T-helper 1 cell treated with Interleukin-12 subunit alpha and Interleukin-12 subunit beta and Interleukin-4 antibody, amounts not matched to agents 30 μg/mL and 1 μg/mL, for 36 hours (primary cell): ENCODE data around the gene HES2.
"Not testable (repeated sequence)": the region's sequence is repeated elsewhere in the genome, so short reads cannot be mapped to it uniquely, and the experiment has no call there.

ENCODE experiments used
- H3K27ac Mint-ChIP-seq: one replicate; pipeline ENCODE4 v1.8.0; 2021; ENCODE audit warnings: mild to moderate bottlenecking, mixed read lengths
- H3K27me3 Mint-ChIP-seq: one replicate; pipeline ENCODE4 v1.8.0; 2021; ENCODE audit warnings: low read depth, mixed read lengths
- H3K36me3 Mint-ChIP-seq: one replicate; pipeline ENCODE4 v1.8.0; 2021; ENCODE audit warnings: low read depth, mixed read lengths
- H3K4me1 Mint-ChIP-seq: one replicate; pipeline ENCODE4 v1.8.0; 2021; ENCODE audit warnings: low read depth, mixed read lengths
- H3K4me3 Mint-ChIP-seq: one replicate; pipeline ENCODE4 v1.8.0; 2021; ENCODE audit warnings: mild to moderate bottlenecking, moderate library complexity, mixed read lengths
- H3K9me3 Mint-ChIP-seq: one replicate; pipeline ENCODE4 v1.8.0; 2021; ENCODE audit warnings: mixed read lengths

Gene HES2

DNA sequence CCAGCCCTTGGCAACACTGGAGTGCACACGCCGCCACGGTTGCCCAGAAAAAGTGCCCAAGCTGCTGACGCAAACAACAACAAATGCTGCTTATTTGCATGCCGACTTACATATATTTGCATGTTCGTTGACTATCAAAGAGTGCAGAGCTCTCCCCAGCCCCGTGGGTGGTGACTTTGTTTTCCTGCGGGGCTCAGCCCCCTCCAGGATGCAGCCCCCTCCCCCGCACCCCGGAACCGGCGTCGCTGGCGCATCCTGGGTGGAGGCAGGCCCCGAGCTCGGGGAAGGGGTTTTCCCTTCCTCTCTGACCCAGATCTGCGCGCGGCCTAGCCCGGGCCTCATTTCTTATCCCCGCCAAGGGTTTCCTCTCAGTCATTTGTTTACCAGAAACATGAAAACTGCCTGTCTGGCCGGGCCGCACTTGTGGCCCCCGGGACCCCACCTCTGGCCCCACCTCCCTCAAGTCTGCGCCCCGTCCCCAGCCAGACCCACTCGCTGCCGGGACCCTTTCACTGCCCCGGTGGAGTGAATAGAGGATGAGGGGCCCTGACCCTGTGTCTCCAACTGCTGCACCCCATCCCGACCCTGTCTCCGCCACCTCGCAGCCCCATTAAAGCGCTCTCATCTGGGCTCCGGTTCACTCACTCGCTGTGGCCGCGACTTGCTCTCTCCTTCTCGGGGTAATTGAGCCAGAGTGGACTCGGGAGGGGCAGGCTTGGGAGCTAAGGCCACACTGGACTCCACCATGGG is 40.8 kb upstream of the HES2 start:
- Mint-ChIP-seq H3K36me3 (peaks cover 41% of the 10 kb centered on the region), H3K9me3 (no peaks in the 10 kb centered on the region), H3K27me3 (peaks cover 16% of the 10 kb centered on the region), H3K4me1 (peaks cover 43% of the 10 kb centered on the region), H3K27ac (peak overlapping the region; percentile 94), H3K4me3 (peak overlapping the region; percentile 90)

DNA sequence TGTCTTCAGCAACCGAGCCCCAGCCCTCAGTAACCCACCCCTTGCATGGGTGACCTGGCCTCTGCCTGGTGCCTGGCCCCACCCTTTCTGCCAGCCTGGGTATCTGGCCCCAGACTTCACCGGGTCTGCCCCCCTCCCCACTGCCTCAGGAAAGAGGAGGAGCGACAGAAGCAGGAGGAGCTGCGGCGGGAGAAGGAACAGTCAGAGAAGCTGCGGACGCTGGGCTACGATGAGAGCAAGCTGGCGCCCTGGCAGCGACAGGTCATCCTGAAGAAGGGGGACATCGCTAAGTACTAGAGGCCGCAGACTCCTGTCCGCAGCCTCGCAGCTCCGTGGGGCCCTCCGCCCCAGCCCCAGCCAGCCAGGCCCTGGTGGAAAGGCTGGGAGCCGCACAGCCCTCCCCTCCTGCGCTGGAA is 40.1 kb upstream of the HES2 start:
- Mint-ChIP-seq H3K4me3 (peak overlapping the region; percentile 90), H3K36me3 (peaks cover 38% of the 10 kb centered on the region), H3K27me3 (peaks cover 16% of the 10 kb centered on the region), H3K4me1 (peaks cover 43% of the 10 kb centered on the region), H3K27ac (peak overlapping the region; percentile 94), H3K9me3 (no peaks in the 10 kb centered on the region)

DNA sequence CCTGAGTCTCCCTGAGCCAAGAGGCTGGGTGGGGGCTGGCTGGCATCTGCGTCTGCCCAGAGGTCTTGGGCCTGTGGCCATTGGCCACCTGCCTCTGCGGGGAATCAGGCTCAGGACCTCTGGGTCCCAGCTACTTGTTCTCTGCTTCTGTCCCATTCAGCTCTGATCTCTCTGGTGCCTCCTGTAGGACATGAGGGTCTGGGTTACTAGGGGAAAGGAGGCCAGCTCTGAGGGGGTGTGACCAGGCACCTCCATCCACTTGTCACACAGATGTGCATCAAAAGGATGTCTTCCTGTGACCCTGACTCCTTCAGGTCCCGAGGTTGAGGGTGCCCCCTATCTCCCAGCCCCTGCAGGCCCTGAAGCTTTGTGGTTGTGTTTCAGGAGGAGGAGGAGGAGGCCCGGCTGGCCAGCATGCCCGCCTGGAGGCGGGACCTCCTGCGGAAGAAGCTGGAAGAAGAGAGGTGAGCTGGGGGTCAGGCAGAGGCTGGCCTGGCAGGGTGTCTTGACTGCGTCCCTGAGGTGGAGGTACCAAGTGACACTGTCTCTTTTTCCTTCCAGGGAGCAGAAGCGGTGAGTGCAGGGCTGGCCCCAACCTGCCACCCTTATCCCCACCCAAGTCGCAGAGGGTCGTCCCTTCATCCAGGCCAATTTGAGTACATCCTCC is 37.2 kb upstream of the HES2 start:
- peaks cover 33% of the 10 kb centered on the region for H3K27me3 Mint-ChIP-seq
- peak overlapping the region; percentile 47 for H3K27ac Mint-ChIP-seq
- H3K4me1 Mint-ChIP-seq: peaks cover 27% of the 10 kb centered on the region
- H3K4me3 Mint-ChIP-seq: no peak overlapping the region
- H3K9me3 Mint-ChIP-seq: no peaks in the 10 kb centered on the region
- H3K36me3 Mint-ChIP-seq: peaks cover 18% of the 10 kb centered on the region

DNA sequence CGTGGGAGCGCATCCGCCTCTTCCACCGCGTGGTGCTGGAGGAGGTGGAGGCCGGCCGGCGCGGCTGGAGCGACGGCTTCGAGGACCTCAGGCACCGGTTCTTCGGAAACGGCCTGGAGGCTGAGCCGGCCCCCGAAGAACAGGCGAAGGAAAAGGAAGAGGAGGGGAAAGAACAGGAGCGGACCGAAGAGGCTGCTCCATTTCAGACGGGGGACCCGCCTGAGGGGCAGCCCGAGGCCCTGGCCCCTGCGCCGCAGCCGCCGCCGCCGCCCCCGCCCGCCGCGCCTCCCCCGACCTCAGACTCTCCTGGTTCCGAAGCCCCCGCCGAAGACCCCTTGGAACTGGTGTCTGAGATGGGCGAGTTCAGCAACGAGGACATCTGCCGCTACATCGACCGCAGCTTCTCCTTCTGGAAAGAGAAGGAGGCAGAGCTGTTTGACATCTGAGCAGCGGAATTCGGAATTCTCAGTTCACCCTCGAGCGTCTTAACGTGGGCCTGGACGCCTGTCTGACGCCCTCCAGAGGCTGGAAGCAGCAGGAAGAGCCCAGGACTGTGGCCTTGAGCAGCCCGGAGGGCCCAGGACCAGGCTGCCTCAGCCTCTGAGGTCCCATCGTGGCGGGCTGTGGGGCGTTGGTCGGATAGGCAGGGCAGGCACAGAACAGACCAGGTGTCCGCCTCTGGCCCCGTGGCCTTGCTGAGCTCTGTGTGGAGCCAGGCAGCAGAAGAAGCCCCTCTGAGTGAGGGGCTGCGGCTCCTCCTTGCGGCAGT is 36.2 kb upstream of the HES2 start:
- H3K27ac Mint-ChIP-seq, H3K4me3 Mint-ChIP-seq, H3K9me3 Mint-ChIP-seq: not testable (repeated sequence)
- peaks cover 24% of the 10 kb centered on the region for H3K4me1 Mint-ChIP-seq
- H3K36me3 Mint-ChIP-seq: peaks cover 16% of the 10 kb centered on the region
- peaks cover 36% of the 10 kb centered on the region for H3K27me3 Mint-ChIP-seq

DNA sequence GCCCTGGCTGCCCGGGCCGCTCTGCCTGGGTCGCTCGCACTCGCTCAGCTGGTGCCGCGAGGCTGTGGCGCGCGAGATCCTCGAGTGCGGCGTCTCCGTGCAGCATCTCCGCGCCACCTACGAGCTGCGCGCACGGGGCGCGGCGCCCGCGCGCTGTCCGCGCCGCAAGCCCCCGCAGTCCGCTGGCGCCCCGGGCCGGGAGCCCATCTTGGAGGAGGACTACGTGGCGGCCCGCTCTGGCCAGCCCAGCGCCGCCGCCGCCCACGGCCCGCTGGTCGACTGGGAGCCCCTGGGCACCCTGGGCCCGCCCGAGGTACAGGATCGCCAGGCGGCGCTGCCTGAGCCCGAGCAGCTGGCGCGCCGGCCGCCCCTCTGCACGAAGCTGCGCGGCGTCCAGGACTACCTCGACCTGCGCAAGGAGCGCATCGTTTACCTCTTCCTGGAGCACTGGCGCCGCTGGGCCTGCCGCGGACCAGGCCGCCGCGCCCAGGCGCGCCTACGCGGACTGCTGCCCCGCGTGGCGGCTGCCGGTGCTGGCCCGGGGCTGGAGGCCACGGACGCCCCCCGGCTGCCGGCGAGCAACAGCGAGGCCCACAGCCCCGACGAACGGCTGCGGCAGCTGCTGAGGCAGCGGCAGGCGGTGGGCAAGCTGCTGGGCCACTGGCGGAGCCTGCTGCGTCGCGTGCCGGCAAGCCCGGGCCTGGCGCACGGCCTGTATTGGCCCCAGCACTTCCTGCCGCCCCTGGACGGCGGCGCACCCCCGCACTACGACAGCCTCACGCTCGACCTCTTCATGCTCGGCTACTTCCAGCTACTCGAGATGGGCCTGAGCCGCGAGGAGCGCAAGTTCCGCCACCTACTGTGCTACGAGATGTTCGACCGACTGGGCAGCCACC is 35.4 kb upstream of the HES2 start:
- no peak overlapping the region for H3K4me3 Mint-ChIP-seq
- H3K27ac Mint-ChIP-seq: no peak overlapping the region
- H3K36me3 Mint-ChIP-seq: peaks cover 10% of the 10 kb centered on the region
- H3K9me3 Mint-ChIP-seq: no peaks in the 10 kb centered on the region
- H3K4me1 Mint-ChIP-seq: peaks cover 17% of the 10 kb centered on the region
- peaks cover 44% of the 10 kb centered on the region for H3K27me3 Mint-ChIP-seq

DNA sequence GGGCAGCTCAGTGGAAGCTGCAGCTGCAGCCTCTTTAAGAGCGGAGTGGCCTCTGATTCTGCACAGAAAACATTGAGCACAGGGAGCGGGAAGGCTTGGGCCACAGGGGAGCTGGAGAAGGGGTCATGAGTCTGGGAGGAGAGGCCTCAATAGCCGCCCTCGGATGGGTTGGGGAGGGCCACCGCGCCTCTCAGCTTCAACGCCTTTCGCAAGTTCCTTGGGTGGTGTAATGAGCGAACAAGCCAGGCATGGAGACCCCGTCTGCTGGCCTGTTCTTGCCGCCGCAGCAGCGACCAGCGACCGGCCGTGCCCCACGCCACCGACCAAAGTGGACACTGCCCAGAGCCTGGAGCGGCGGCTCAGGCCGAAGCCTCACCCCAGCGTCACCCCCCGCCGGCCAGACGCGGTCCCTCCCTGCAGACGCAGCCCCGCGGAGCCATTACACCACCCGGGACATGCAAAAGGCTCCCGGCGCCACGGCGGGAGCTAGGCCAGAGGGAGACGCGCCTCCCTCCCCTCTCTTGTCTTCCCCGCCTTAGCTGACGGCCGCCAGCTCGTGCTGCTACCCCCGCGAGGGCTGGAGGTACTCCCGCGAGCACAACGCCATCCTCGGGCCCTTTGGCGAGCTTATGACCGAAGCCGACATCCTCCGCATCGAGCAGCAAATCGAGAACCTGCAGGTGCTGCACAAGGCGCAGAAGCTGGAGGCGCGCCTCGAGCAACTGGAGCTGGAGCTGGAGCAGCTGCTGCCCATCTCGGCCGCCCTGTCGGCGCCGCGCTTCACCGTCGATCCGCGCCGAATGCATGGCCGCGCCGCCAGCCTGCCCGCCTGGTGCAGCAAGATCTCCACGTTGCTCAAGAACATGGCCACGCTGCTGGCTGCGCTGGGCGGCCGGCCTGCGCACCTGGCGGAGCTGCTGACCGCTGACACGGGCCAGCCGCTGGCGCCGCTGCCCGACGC is 34.5 kb upstream of the HES2 start:
- H3K9me3 Mint-ChIP-seq, H3K27ac Mint-ChIP-seq, H3K36me3 Mint-ChIP-seq, H3K4me3 Mint-ChIP-seq: not testable (repeated sequence)
- H3K4me1 Mint-ChIP-seq: peaks cover 16% of the 10 kb centered on the region
- peaks cover 54% of the 10 kb centered on the region for H3K27me3 Mint-ChIP-seq

DNA sequence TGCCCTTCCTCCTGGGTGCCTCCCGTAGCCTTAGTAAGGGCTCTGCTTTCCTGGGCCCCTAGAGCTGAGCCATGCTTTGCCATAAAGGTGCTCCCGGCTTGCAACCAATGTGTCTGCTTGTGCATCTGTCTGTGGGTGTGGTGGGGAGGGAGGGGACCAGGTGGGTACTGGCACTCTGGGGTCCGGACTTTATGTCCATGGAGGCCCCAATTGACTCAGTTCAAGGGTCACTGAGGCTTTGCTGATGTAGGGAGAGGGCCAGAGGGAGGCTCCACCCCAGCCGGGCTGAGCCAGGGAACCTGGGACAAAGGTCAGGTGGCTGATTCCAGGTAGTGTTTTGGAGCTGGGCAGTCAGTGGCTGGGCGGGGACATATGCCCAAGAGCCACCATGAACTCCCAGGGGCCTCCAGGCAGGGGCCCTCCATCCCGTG is 31.2 kb upstream of the HES2 start:
- peaks cover 12% of the 10 kb centered on the region for H3K4me1 Mint-ChIP-seq
- no peaks in the 10 kb centered on the region for H3K9me3 Mint-ChIP-seq
- no peak overlapping the region for H3K27ac Mint-ChIP-seq
- no peak overlapping the region for H3K4me3 Mint-ChIP-seq
- no peaks in the 10 kb centered on the region for H3K36me3 Mint-ChIP-seq
- peaks cover 57% of the 10 kb centered on the region for H3K27me3 Mint-ChIP-seq

DNA sequence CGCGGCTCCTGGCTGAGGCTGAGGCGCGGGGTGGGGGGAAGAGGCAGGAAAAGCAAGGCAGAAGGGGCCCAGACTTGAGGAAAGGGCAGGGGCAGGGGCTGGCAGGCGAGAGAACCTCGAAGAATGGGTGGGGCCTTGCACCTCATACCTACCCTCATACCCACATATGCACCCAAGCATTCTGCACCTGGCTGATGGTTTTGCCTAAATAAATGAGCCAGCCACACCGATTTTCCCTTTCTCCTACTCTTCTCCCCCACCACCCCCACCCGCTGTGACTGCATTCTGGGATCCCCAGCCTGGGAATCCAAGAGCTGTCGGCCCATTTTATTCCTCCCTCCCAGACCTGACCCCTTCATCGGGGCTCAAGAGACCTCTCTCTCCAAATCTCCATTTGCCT is 30.8 kb upstream of the HES2 start:
- not testable (repeated sequence) for H3K36me3 Mint-ChIP-seq, H3K4me3 Mint-ChIP-seq, H3K27ac Mint-ChIP-seq, H3K9me3 Mint-ChIP-seq
- Mint-ChIP-seq H3K27me3 (peaks cover 57% of the 10 kb centered on the region), H3K4me1 (peaks cover 12% of the 10 kb centered on the region)

DNA sequence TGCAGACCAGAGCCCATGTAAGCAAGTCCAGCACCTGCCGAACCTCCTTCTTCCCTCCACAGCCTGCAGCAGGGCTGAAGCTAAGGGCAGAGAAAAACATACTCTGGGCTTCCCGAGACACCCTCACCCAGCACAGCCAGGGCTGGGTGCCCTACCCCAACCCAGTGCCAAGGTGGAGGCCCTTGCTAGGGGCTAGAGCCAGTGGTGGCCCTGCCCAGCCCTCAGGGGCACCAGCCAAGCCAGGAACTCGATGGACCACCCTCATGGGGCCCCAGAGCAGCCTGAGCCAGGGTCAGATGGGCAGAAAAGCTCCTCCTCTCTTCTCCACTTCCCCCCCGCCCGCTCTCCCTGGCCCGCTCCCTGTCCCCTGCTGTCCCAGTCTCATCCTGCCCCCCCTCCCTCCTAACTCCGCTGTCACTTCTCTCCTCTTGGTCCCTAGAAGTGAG is 30.3 kb upstream of the HES2 start:
- Mint-ChIP-seq H3K27me3 (peaks cover 59% of the 10 kb centered on the region), H3K27ac (no peak overlapping the region), H3K4me3 (no peak overlapping the region)

DNA sequence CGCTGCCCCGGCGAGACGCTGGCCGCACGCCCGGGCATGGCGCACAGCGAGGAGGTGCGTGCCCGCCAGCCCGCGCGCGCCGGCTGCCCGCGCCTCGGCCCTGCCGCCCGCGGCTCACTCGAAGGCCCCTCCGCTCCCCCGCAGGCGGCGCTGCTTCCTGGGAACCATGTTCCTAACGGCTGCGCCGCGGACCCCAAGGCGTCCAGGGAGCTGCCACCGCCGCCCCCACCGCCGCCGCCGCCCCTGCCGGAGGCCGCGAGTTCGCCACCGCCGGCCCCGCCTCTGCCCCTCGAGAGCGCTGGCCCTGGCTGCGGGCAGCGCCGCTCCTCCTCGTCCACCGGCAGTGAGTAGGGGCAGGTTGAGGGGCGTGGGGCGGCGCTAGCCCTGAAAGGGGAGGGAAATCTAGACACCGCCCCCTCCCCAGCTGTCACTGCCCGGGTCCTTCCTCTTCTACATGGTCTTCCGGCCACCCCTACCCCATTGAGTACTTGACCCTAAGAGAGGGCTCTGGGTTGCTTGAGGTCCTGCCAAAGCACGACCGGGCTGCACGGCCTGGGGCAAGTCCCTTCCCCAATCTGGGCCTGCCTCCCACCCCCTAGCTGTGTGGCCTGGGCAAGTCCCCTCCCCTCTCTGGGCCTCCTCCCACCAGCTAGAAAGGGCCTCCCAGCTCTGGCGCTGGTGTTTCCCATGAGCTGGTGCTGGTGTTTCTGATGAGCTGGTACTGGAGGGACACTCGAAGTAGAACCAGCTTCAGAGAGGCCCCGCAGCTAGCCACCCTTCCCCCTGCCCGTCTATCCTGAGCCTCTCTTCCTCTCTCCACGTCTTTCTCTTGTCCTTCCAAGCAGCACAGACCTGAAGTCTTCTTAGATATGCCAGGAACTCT is 29.3 kb upstream of the HES2 start:
- Mint-ChIP-seq H3K27me3 (peaks cover 58% of the 10 kb centered on the region), H3K27ac (no peak overlapping the region), H3K4me3 (peak overlapping the region; percentile 27), H3K9me3 (no peaks in the 10 kb centered on the region), H3K36me3 (no peaks in the 10 kb centered on the region), H3K4me1 (peaks cover 12% of the 10 kb centered on the region)

More for the DNA sequence above, 30.3 kb upstream of the HES2 start:
- H3K9me3 Mint-ChIP-seq: no peaks in the 10 kb centered on the region
- H3K36me3 Mint-ChIP-seq: no peaks in the 10 kb centered on the region
- peaks cover 12% of the 10 kb centered on the region for H3K4me1 Mint-ChIP-seq

DNA sequence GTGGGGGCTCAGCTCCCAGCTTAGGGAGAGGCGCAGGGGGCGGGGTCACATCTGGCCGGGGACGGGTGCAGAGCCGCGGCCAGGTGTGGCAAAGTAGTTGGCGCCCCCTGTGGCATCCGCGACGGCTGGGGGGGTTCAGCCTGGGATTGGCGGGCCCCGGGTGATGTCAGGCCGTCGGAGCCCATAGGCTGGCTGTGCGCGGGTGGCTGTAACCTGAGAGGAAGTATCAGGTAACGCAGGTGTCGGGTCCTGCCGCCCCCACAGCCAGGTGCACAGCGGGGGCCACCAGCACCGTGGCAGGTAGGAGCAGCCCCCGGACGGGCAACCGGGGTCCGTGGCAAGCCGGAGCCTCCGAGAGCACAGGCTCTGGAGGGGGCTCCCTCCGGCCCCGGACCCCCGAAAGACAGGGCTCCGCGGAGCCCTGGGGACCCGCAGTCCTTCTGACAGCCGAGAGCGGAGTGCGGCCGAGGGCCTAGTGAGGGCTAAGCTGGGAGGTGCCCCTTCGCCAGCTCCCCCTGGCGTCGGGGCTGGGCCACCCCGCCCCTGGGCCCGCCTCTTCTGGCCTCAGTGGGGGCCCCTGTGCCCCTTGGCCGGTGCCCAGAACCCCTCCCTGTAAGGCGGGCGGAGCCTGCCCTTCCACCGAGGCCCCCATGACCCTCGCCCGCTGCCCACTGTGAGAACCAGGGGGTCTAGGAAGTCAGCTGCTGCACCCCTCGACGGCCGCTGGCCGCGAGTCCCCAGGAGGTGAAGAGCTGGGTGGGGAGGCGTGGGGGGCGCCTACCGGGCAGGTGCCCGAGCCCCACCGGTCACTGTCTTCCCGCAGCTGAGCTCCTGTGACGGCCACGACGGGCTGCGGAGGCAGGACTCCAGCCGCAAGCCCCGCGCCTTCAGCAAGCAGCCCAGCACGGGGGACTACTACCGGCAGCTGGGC is 28.4 kb upstream of the HES2 start:
- Mint-ChIP-seq H3K9me3 (no peaks in the 10 kb centered on the region), H3K27me3 (peaks cover 49% of the 10 kb centered on the region), H3K27ac (no peak overlapping the region), H3K36me3 (no peaks in the 10 kb centered on the region), H3K4me3 (no peak overlapping the region), H3K4me1 (peaks cover 10% of the 10 kb centered on the region)
